HG02973 (cell line): ENCODE results near the gene MMD2.
"Not testable (repeated sequence)": the region's sequence is repeated elsewhere in the genome, so short reads cannot be mapped to it uniquely, and the experiment has no call there.

ENCODE experiments used
- ATAC-seq: cut with Tn5 transposase; IDR thresholded peaks from one replicate; pipeline ENCODE4 v1.9.1; 2021; ENCODE audit warnings: moderate library complexity; ENCODE audit not compliant: unreplicated experiment

MMD2 gene

GRCh38 chr7:4904346-4904745, 54.6 kb downstream of the MMD2 start:
- ATAC-seq, result no peak

GRCh38 chr7:4895766-4896165, 63.2 kb downstream of the MMD2 start:
- ATAC-seq, result no peak

- ATAC-seq, result no peak
Measured at GRCh38 chr7:4894482-4894881, 64.5 kb downstream of the MMD2 start.

- no peak for ATAC-seq
Measured at GRCh38 chr7:4893929-4894475, 65.0 kb downstream of the MMD2 start.

GRCh38 chr7:4893188-4893587, 65.8 kb downstream of the MMD2 start:
- ATAC-seq, result not testable (repeated sequence)

- ATAC-seq, result not testable (repeated sequence)
Measured at GRCh38 chr7:4891522-4891921, 67.5 kb downstream of the MMD2 start.

- ATAC-seq, result no peak
Measured at GRCh38 chr7:4889682-4890081, 69.3 kb downstream of the MMD2 start.

- no peak for ATAC-seq
Measured at GRCh38 chr7:4888161-4888560, 70.8 kb downstream of the MMD2 start.

GRCh38 chr7:4886671-4887070, 72.3 kb downstream of the MMD2 start:
- ATAC-seq, result no peak

- ATAC-seq, result no peak
Measured at GRCh38 chr7:4885317-4885807, 73.6 kb downstream of the MMD2 start.

GRCh38 chr7:4884164-4884563, 74.8 kb downstream of the MMD2 start:
- ATAC-seq, result no peak

- peak; percentile 87 for ATAC-seq
Measured at GRCh38 chr7:4883372-4884144, 75.4 kb downstream of the MMD2 start, which contains the start of gene RADIL. Gene RADIL, minus strand, starts transcription at chr7:4883716. Its CDS starts 5,577 bp downstream, at chr7:4878139.

GRCh38 chr7:4883033-4883371, 76.0 kb downstream of the MMD2 start:
- ATAC-seq, result no peak

- ATAC-seq, result no peak
Measured at GRCh38 chr7:4882169-4883032, 76.6 kb downstream of the MMD2 start.

- no peak for ATAC-seq
Measured at GRCh38 chr7:4880218-4880617, 78.8 kb downstream of the MMD2 start.

GRCh38 chr7:4879396-4880081, 79.4 kb downstream of the MMD2 start:
- ATAC-seq, result no peak

- no peak for ATAC-seq
Measured at GRCh38 chr7:4878336-4879335, 80.4 kb downstream of the MMD2 start.

- no peak for ATAC-seq
Measured at GRCh38 chr7:4876586-4876985, 82.4 kb downstream of the MMD2 start.

- no peak for ATAC-seq
Measured at GRCh38 chr7:4875391-4875790, 83.6 kb downstream of the MMD2 start.
